WTC11 (cell line): ENCODE data around the gene ALDH8A1.

Experiments used
- IRF2 ChIP-seq: sonication (generic); formaldehyde crosslinking; IDR thresholded peaks from 2 replicates; pipeline ENCODE4 v1.8.0; 2022; ENCODE audit warnings: low read depth, missing genetic modification reagents, borderline replicate concordance
- TEAD1 ChIP-seq: sonication (generic); formaldehyde crosslinking; IDR thresholded peaks from 2 replicates; pipeline ENCODE4 v1.8.0; 2022; ENCODE audit warnings: mild to moderate bottlenecking, missing genetic modification reagents

DNA sequence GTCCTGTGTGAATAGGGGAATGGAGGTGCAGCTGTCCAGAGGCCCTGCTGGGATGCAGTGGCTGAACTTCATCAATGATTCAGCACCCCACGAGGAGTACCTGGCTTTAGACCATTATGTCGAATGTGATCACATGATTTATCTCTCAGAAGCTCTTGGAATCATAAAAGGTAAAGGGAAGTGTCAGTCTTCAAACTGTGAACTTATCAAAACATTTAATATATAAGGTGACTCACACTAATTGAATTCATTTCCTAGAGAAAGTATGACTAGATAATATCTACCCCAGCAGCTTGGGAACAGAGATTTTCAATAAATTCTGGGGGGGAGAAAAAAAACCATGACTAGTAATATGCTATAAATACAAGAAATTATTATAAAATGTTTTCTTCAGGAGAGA, 29.5 kb downstream of the ALDH8A1 start:
- TF ChIP-seq TEAD1 (no peak), IRF2 (no peak)
